Measurements from ENCODE around the gene C16orf92.

C16orf92 gene

DNA sequence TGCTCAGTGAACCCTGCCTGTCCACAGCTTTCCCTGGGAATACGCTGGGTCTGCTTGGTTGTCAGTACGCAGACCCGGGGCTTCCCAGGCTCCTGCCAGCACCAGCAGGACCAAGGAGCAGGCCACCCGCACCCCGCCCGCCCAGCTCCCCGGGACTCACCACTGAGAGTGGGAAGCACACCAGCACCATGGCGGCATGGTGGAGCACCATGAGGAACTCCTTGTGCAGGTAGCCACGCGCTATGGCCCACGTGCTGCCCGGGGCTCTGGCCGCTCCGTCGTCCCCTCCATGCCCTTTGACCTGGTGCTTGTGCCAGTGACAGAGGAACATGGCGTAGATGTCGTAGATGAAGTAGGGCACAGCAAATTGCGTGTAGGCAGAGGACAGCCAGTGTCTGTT is 3.5 kb downstream of the C16orf92 start:
- H3K27ac ChIP-seq: no peak overlapping the region
- no peak for TF ChIP-seq CTCF (conservative IDR thresholded peaks at IDR 0.05)
- TF ChIP-seq ZFX (IDR thresholded peaks at IDR 0.05): no peak

- no peak for TF ChIP-seq CTCF (conservative IDR thresholded peaks at IDR 0.05)
- TF ChIP-seq ZFX (IDR thresholded peaks at IDR 0.05): no peak
- H3K27ac ChIP-seq: no peak overlapping the region
These were observed 4.8 kb downstream of the C16orf92 start for GRCh38 chr16:30027588-30028437.

DNA sequence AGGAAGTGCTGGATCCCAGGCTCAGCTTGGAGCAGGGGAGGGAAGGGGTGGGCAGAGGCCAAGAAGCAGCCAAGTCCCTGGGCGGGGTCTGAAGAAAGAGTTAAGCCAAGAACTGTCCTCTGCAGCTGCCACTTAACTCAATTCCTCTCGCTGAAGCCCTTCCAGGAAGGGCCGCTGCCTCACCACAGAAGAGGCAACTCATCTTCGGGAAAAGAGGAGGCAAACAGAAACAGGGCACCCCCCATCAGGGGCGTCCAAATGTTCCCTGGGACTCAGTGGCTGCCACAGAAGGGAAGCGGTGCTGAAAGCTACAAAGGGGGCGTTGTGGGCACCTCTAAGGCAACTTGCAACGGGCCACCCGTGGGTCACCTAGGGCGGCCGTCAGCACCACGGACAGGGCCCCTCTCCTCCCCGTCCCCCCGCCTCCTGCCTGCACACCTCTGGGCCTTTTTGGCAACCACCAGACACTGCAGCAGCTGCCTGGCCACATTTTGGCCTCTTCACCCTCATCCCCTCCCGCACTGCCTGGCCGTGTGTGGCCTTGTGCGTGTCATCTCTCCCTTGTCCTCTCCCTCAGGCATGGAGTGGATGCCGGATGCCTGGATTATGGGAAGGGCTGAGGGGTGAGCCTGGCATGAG is 5.6 kb downstream of the C16orf92 start:
- no peak for TF ChIP-seq CTCF (conservative IDR thresholded peaks at IDR 0.05)
- H3K27ac ChIP-seq: no peak overlapping the region

GRCh38 chr16:30030011-30030685 is 7.2 kb downstream of the C16orf92 start:
- no peak overlapping the region for H3K27ac ChIP-seq
- TF ChIP-seq ZFX (IDR thresholded peaks at IDR 0.05) (no peak), CTCF (conservative IDR thresholded peaks at IDR 0.05) (no peak)

DNA sequence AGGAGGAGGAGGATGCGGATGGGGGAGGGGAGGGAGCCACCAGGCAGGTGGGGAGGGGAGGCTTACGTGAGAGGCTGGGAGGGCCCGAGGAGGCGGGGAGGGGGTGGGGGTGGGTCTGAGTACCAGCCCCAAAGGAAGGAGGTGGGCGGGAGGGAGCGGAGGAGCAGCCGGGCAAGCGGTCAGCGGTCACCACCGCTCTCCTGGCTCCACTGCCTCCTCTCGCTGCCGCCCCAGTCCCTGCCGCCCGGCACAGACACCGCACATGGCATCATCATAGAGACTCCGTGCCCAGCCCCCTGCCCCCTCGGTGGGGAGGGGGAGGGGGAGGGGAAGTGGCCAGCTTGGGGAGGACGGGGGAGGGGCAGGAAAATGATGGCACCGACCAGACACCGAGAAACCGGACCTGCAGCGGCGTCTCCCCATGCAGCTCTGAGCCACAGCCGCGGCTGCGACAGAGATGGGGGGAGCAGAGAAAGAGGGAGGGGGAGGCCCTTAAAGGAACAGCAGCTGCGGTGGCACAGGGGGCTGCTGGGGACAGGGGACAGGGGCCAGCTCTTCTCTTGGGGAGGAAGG is 7.9 kb downstream of the C16orf92 start, which contains the start of gene TLCD3B:
TSS of gene TLCD3B (minus strand) at position 431 of the 573 bp plus-strand sequence. CDS start 744 bp downstream, outside the sequence.
- no peak within 1 kb of the TSS for H3K27ac ChIP-seq
- TF ChIP-seq CTCF (conservative IDR thresholded peaks at IDR 0.05): no peak
- no peak for TF ChIP-seq ZFX (IDR thresholded peaks at IDR 0.05)

GRCh38 chr16:30031477-30031918 is 8.5 kb downstream of the C16orf92 start:
- no peak for TF ChIP-seq CTCF (conservative IDR thresholded peaks at IDR 0.05)
- no peak for TF ChIP-seq ZFX (IDR thresholded peaks at IDR 0.05)
- H3K27ac ChIP-seq: no peak overlapping the region
